OCI-LY1 (cell line): Measurements from ENCODE around the gene AVPR1B.

Source experiments
- H2AFZ ChIP-seq: fragments of 200-600 bp; sonication (generic), shearing (Covaris generic); 2 replicates; pipeline ENCODE4 v1.6.0; 2014; ENCODE audit warnings: antibody characterized with exemption, mild to moderate bottlenecking, low read length
- H3F3A ChIP-seq: fragments of 200-600 bp; sonication (generic), shearing (Covaris generic); 2 replicates; pipeline ENCODE4 v1.6.0; 2014; ENCODE audit warnings: mild to moderate bottlenecking, antibody characterized with exemption, low read length, moderate library complexity; ENCODE audit not compliant: insufficient read depth
- H3K27ac ChIP-seq: fragments of 200-600 bp; sonication (generic); 2 replicates; pipeline ENCODE4 v1.5.1; 2014; ENCODE audit warnings: low read length, mixed run types, mild to moderate bottlenecking, low read depth; ENCODE audit not compliant: poor library complexity, severe bottlenecking
- H3K27me3 ChIP-seq: fragments of 200-600 bp; sonication (generic); 2 replicates; pipeline ENCODE4 v1.6.0; 2014; ENCODE audit warnings: antibody characterized with exemption, mild to moderate bottlenecking, low read length, moderate library complexity; ENCODE audit not compliant: insufficient read depth
- H3K36me3 ChIP-seq: fragments of 200-600 bp; sonication (generic); 2 replicates; pipeline ENCODE4 v1.6.1; 2014; ENCODE audit warnings: mild to moderate bottlenecking, antibody characterized with exemption, low read length, moderate library complexity, mixed read lengths; ENCODE audit not compliant: insufficient read depth
- H3K4me1 ChIP-seq: fragments of 200-600 bp; sonication (generic); 2 replicates; pipeline ENCODE4 v1.5.1; 2014; ENCODE audit warnings: mild to moderate bottlenecking, low read length, moderate library complexity; ENCODE audit not compliant: insufficient read depth, severe bottlenecking
- H3K4me2 ChIP-seq: fragments of 200-600 bp; sonication (generic), shearing (Covaris generic); 2 replicates; pipeline ENCODE4 v1.6.1; 2014; ENCODE audit warnings: low read length
- H3K4me3 ChIP-seq: fragments of 200-600 bp; sonication (generic); 2 replicates; pipeline ENCODE4 v1.5.1; 2014; ENCODE audit warnings: low read length, low read depth, mild to moderate bottlenecking, mixed read lengths; ENCODE audit not compliant: poor library complexity, severe bottlenecking
- H3K79me2 ChIP-seq: fragments of 200-600 bp; shearing (Covaris generic); 2 replicates; pipeline ENCODE4 v1.6.1; 2016; ENCODE audit warnings: mixed run types, low read length, mixed read lengths; ENCODE audit not compliant: insufficient read depth
- H3K9ac ChIP-seq: fragments of 200-600 bp; sonication (generic), shearing (Covaris generic); 2 replicates; pipeline ENCODE4 v1.6.1; 2014; ENCODE audit warnings: mild to moderate bottlenecking, low read length, mixed read lengths
- H3K9me2 ChIP-seq: fragments of 200-600 bp; sonication (generic), shearing (Covaris generic); 2 replicates; pipeline ENCODE4 v1.6.1; 2014; ENCODE audit warnings: low read depth, mild to moderate bottlenecking, low read length, mixed read lengths
- H3K9me3 ChIP-seq: fragments of 200-600 bp; shearing (Covaris generic); 2 replicates; pipeline ENCODE4 v1.6.1; 2014; ENCODE audit warnings: low read length, mixed read lengths
- H4K20me1 ChIP-seq: fragments of 200-600 bp; sonication (generic), shearing (Covaris generic); 2 replicates; pipeline ENCODE4 v1.6.0; 2016; ENCODE audit warnings: mild to moderate bottlenecking, low read length; ENCODE audit not compliant: insufficient read depth
- EZH2 ChIP-seq: fragments of 200-600 bp; sonication (generic), shearing (Covaris generic); IDR thresholded peaks from 2 replicates; pipeline ENCODE4 v1.8.0; 2017; ENCODE audit warnings: borderline replicate concordance, mixed run types, mild to moderate bottlenecking, antibody characterized with exemption, low read length, moderate library complexity, mixed read lengths
- TF ChIP-seq, protein P1 (sequence below): fragments of 200-600 bp; sonication (generic), shearing (Covaris generic); IDR thresholded peaks from 2 replicates; pipeline ENCODE4 v1.5.1; 2017; ENCODE audit warnings: mild to moderate bottlenecking, antibody characterized with exemption, low read length, moderate library complexity, mixed read lengths

Gene AVPR1B

DNA sequence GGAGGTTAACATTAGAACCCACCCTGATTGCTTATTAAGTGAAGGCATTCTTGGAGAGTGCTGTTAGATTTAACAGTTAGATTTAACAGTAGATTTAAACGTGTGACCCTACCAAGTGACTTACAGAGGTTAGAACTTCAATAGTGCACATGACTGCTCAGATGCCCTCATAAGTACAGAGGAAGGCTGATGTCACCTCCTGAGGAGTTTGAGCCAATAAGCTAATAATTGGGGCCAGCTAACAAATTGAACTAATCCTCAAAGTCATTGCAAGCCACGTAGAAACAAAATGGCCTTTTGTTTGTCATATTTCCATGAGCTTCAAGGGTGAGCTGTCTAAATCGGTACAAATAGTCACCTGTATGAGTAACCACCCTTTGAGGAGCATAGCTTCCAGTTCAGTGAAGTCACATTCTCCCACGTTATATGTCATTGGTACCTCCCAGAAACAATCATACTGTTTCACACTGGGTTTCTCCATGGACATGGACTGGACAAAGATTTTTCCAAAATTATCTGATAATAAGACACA, 11.7 kb downstream of the AVPR1B start:
- TF ChIP-seq, protein P1, sequence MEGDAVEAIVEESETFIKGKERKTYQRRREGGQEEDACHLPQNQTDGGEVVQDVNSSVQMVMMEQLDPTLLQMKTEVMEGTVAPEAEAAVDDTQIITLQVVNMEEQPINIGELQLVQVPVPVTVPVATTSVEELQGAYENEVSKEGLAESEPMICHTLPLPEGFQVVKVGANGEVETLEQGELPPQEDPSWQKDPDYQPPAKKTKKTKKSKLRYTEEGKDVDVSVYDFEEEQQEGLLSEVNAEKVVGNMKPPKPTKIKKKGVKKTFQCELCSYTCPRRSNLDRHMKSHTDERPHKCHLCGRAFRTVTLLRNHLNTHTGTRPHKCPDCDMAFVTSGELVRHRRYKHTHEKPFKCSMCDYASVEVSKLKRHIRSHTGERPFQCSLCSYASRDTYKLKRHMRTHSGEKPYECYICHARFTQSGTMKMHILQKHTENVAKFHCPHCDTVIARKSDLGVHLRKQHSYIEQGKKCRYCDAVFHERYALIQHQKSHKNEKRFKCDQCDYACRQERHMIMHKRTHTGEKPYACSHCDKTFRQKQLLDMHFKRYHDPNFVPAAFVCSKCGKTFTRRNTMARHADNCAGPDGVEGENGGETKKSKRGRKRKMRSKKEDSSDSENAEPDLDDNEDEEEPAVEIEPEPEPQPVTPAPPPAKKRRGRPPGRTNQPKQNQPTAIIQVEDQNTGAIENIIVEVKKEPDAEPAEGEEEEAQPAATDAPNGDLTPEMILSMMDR = no peak
- no peak for TF ChIP-seq EZH2
- Histone ChIP-seq H3K4me1 (peaks cover 3% of the 10 kb centered on the region), H3K79me2 (no peaks in the 10 kb centered on the region), H3K36me3 (no peaks in the 10 kb centered on the region; the same call in 1 of the 2 replicates), H3K27ac (no peak overlapping the region), H3K4me2 (no peak overlapping the region), H3K9me3 (no peaks in the 10 kb centered on the region), H3K9ac (no peak overlapping the region), H3K4me3 (no peak overlapping the region), H3K9me2 (no peaks in the 10 kb centered on the region), H3F3A (no peaks in the 10 kb centered on the region), H2AFZ (no peak overlapping the region), H4K20me1 (no peaks in the 10 kb centered on the region), H3K27me3 (no peaks in the 10 kb centered on the region)

DNA sequence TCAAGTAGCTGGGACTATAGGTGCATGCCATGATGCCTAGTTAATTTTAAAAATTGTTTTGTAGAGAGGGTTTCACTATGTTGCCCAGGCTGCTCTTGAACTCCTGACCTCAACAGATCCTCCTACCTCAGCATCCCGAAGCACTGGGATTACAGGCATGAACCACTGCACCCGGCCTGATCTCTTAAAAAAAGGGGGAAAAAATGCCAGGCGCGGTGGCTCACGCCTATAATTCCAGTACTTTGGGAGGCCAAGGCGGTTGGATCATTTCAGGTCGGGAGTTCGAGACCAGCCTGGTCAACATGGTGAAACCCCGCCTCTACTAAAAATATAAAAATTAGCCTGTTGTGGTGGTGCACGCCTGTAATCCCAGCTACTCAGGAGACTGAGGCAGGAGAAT, 13.2 kb downstream of the AVPR1B start:
- H3K4me2 ChIP-seq = no peak overlapping the region
- H3K9me2 ChIP-seq = no peaks in the 10 kb centered on the region
- H3K79me2 ChIP-seq = no peaks in the 10 kb centered on the region
- H3K4me1 ChIP-seq = peaks cover 3% of the 10 kb centered on the region
- H3K9me3 ChIP-seq = no peaks in the 10 kb centered on the region
- no peak overlapping the region for H2AFZ ChIP-seq
- no peak overlapping the region for H3K9ac ChIP-seq
- no peak overlapping the region for H3K27ac ChIP-seq
- no peaks in the 10 kb centered on the region; the same call in 1 of the 2 replicates for H3K36me3 ChIP-seq
- H4K20me1 ChIP-seq = no peaks in the 10 kb centered on the region
- no peaks in the 10 kb centered on the region for H3F3A ChIP-seq
- no peak overlapping the region for H3K4me3 ChIP-seq
- no peaks in the 10 kb centered on the region for H3K27me3 ChIP-seq
- TF ChIP-seq, protein P1 = no peak
- TF ChIP-seq EZH2 = no peak

DNA sequence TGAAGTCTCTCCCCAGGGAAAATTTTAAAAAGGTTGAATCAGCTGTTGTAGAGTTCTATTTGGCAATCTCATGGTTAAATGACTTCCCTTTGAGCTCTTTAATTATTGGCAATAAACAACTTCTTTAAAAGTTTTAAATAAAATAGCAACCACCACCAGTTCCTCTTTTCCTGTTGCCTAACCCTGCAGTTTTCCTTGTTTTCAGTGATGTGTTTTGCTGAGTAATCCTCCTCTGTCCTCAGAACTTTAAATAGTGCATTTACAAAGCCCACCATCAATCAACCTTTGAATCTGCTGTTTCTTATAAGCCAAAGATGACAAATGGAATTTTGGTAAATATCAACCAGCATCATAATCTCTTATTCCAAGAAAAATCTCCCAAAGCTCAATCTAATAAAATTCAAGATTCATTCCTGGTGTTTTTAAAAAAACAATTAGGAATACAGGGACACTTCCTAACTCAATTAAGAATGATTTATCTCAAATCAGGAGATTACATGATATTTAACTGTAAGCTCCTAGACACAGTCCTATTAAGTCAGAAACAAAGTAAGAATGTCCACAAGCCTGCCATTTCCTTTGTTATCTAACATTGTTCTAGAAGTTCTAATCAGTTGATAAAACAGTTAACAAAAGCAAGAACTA, 14.8 kb downstream of the AVPR1B start:
- Histone ChIP-seq H3K27ac (no peak overlapping the region), H3K4me3 (no peak overlapping the region), H2AFZ (no peak overlapping the region), H3K9me2 (no peaks in the 10 kb centered on the region), H4K20me1 (no peaks in the 10 kb centered on the region), H3K36me3 (peaks cover 5% of the 10 kb centered on the region), H3K79me2 (no peaks in the 10 kb centered on the region), H3K4me2 (no peak overlapping the region), H3K9me3 (no peaks in the 10 kb centered on the region), H3F3A (no peaks in the 10 kb centered on the region), H3K4me1 (peaks cover 3% of the 10 kb centered on the region), H3K9ac (no peak overlapping the region), H3K27me3 (no peaks in the 10 kb centered on the region)
- TF ChIP-seq EZH2 = no peak
- TF ChIP-seq, protein P1 = no peak
